ENCODE measurements around the gene ASB4.
A peak's percentile ranks its signal among the peaks of the same experiment; 100 is the strongest.
"Not testable (repeated sequence)": the region's sequence is repeated elsewhere in the genome, so short reads cannot be mapped to it uniquely, and the experiment has no call there.

The ASB4 gene, protein sequence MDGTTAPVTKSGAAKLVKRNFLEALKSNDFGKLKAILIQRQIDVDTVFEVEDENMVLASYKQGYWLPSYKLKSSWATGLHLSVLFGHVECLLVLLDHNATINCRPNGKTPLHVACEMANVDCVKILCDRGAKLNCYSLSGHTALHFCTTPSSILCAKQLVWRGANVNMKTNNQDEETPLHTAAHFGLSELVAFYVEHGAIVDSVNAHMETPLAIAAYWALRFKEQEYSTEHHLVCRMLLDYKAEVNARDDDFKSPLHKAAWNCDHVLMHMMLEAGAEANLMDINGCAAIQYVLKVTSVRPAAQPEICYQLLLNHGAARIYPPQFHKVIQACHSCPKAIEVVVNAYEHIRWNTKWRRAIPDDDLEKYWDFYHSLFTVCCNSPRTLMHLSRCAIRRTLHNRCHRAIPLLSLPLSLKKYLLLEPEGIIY

GRCh38 chr7:95485391-95486123 lies at the start of gene ASB4:
Gene ASB4 (plus strand): TSS chr7:95485943. CDS start chr7:95485972, 29 bp downstream.
- DNase-seq (ENCODE audit: low spot score) = no peak

- no peak for DNase-seq (ENCODE audit: low spot score)
Measured at GRCh38 chr7:95436407-95436806, 49.3 kb upstream of the ASB4 start.

- DNase-seq (ENCODE audit: low spot score) = no peak
Measured at GRCh38 chr7:95440394-95441038, 45.2 kb upstream of the ASB4 start.

DNA sequence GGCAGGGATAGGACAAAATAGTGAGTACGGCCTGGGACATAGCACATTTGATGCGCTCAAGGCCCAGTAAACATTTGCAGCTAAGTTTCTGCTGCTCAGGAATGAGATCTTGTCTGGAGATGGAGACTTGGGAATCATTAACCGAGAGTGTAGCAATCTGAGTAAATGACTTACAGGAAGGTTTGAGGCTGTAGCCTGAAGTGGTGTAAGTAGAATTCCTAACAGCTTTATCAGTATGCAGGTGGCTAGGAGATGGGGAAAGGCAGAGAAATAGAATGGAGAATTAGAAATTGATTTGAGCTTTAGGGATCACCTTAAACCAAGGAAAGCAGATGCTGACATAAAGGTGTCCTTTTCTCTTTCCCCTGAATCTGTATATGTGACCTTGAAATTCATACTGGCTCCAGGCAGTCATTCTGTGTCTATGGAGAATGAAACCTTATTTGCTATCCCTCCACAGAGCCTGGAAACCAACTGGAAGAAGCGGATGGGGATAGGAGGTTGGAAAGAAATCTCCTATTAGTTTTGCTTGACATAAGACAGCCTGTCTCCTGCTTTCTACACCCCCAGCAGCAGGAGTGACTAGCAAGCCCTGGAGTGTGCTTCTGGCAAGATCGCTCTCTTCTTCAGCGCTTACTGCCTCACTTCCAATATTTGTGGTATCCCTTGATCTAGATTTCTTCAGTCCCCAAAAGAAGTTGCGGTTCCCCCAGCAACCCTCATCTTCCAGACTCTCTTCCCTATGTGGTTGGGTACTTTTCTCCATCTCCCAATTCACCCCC lies 44.5 kb upstream of the ASB4 start:
- no peak for DNase-seq (ENCODE audit: low spot score)

DNA sequence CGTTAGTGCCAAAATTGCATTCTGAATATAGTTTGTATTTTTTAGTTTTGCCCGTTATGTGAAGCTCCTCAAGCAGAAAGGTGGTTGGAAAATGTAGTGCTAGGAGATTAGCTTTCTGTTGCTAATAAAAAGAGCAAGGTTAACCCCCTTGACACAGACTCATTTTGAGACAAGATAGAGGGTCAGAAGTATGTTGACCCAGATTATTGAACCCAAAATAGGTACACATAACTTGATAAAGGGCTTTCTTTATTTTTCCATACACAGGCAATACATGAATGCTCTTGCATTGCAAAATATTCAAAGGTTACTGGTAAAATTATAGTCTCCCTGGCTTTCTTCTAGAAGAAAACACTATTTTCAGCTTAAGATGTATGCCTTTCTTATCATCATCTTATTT lies 40.9 kb upstream of the ASB4 start:
- no peak for DNase-seq (ENCODE audit: low spot score)

DNA sequence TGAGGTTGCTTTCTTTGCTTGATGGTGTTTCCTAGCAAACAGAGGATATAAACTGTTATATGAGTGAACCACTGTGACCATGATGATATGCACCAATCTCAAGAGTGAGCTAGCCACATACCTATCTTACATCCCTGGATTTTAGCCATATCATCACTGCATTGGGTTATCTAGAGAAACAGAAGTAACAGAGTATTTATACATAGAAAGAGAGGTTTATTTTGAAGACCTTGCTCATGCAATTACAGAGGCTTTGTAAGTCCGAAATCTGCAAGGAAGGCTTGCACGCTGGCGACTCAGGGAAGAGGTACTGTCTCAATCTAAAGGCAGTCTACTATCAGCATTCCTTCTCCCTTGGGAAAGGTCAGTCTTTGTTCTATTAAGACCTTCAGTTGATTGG lies 39.1 kb upstream of the ASB4 start:
- no peak for DNase-seq (ENCODE audit: low spot score)

GRCh38 chr7:95454438-95455045 lies 31.2 kb upstream of the ASB4 start:
- DNase-seq (ENCODE audit: low spot score) = no peak

DNA sequence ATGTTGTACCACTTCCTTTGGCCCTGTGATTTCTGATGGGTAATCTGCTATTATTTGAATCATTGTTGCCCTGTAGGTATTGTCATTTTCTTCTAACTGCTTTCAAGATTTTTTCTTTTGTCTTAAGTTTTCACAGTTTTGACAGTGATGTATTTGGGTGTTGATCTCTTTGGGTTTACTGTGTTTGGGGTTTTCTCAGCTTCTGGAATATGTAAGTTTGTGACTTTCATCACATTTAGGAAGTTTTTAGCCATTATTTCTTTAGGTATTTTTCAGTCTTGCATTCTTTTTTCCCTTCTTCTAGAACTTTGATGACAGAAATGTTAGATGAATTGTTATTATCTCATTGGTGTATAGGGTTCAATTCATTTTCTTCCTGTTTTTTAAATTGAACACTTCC lies 27.8 kb upstream of the ASB4 start:
- DNase-seq (ENCODE audit: low spot score) = no peak

- DNase-seq (ENCODE audit: low spot score) = not testable (repeated sequence)
Measured at GRCh38 chr7:95460653-95461052, 25.1 kb upstream of the ASB4 start.

GRCh38 chr7:95467912-95468607 lies 17.7 kb upstream of the ASB4 start:
- DNase-seq (ENCODE audit: low spot score) = no peak

GRCh38 chr7:95469187-95469586 lies 16.6 kb upstream of the ASB4 start:
- DNase-seq (ENCODE audit: low spot score) = no peak

DNA sequence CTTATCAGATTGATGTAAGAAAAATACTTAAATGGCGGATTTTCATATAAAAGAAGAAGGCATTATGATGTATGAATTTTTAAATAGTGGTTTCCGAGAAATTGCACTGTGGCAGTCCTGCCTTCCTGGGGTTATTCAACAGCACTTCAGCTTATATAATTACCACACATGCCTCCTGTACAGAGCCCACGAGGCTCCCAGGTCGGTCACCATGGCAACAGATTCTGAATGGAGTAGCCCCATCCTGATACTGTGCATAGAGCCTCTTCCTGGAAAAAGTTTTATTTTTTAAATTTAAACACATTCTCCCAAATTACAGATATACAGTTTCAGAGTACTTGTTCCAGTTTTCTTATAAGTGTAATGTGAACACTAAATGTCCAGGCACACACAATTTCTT lies 15.9 kb upstream of the ASB4 start:
- no peak for DNase-seq (ENCODE audit: low spot score)

GRCh38 chr7:95470452-95470851 lies 15.3 kb upstream of the ASB4 start:
- no peak for DNase-seq (ENCODE audit: low spot score)

- no peak for DNase-seq (ENCODE audit: low spot score)
Measured at GRCh38 chr7:95471071-95471470, 14.7 kb upstream of the ASB4 start.

DNA sequence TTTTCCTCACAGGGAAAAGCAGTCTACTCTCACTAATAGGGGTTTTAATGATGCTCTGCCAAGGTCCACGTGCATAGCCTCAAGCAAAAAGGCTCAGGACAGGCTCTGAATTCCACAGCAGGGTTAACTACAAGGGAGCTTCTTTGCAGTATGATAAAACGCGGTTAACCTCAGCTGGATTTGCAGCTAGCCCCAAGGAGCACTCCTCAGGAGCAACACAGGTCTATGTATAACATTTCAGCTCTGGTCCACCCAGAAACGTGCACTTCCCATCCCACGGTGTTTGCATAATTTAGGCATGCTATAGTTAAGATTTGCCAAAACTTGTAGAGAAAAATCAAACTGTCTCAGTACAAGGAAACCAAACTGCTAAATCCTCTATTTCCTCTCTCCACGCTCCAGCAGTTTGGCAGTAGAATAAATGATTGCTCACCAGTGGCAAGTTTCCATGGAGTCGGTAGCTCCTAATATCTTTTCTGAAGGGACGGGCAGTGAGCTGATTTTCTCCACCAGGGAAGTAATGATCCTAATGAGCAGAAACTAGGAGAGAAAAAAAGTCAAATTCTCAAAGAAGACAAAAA lies 13.1 kb upstream of the ASB4 start:
- DNase-seq (ENCODE audit: low spot score) = no peak

DNA sequence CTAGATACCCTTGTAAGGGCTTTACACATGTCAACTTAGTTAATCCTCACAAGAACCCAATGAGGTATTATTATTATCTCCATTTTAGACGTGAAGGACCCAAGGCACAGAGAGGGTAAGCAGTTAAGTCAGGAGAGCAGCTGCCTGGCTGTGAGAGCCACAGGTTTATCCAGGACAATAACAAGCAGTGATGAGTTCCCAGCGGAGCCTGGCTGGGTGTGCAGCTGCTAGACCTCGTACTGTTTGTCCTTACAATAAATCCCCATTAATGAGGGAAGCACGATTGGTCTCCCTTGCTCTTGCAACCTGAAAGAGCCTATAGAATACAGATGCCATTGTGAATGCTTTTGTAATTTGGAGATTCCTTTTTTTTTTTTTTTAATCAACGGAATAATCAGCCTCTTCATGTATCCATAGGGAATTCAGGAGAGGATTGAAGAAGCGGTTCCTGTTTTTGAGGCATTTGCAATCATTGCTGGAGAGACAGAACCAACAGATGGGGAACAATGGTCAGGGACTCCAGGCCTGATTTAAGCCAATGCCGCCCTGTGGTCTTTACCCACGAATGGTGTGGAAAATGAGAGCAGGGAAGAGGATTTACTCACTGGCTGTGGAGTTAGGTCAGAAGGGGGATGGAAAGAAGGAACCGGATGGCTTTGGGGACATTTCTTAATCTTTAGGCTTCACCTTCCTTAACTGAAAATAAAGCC lies 12.3 kb upstream of the ASB4 start:
- no peak for DNase-seq (ENCODE audit: low spot score)

GRCh38 chr7:95476072-95476847 lies 9.5 kb upstream of the ASB4 start:
- no peak for DNase-seq (ENCODE audit: low spot score)

DNA sequence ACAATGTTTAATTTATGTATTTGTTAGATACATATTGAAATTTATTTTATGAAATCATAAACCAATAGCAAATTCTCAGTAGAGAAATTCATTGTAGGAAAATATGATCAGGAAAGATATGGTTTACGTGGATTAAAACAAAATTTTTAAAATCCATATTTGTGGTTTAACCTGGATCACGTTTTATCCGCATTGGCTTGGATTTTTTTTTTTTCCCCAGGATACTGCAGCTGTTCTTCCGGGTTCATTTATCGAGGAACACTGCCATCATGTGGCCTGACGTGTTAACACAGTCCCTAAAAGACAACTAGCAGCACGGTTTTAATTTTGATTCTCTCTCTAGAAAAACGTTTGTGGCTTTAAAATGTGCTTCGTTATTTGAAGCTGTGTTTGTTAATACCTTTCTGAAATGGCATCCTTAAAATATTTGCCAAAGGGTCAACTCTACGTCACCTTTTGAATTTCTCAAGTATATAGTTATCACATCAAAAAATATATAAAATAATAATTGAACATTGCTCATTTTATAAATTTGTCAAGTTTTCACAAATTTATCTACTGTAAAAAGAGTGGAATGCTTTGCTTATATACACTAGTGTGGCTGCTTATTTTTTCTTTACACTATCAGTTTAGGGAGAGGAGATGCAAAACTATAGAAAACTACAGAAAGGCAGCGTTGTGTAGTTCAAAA lies 8.7 kb upstream of the ASB4 start:
- DNase-seq (ENCODE audit: low spot score) = peak; percentile 60
